Esophagus squamous epithelium (tissue), 5 donors: ENCODE data around the gene TGM6. TPM values are rescaled to one million over a fixed set of nuclear protein-coding genes. Genes with fewer than 3 reads are reported as not detected.

ENCODE experiments used
- DNase-seq: peaks from one replicate; lab custom pipeline; 2025; lab: John Stamatoyannopoulos, UW
- H3K27ac ChIP-seq, 4 donors: fragments of 200-600 bp; sonication (generic); one replicate each; pipeline ENCODE4 v1.5.1; 2016 to 2019; ENCODE audit warnings: mild to moderate bottlenecking in 1 of 4
- H3K27me3 ChIP-seq, 4 donors: fragments of 200-600 bp; sonication (generic); 1 replicate in 3 of 4; 2 replicates in 1 of 4; pipeline versions ENCODE4 v1.5.1 to v1.6.0; 2017 to 2021; ENCODE audit warnings: antibody characterized with exemption in 1 of 4
- H3K36me3 ChIP-seq, 3 donors: fragments of 200-600 bp; sonication (generic); one replicate each; pipeline ENCODE4 v1.5.1; 2016 to 2019
- H3K4me1 ChIP-seq, 3 donors: fragments of 200-600 bp; sonication (generic); one replicate each; pipeline ENCODE4 v1.5.1; 2017 to 2019
- H3K4me3 ChIP-seq, 4 donors: fragments of 200-600 bp; sonication (generic); 1 replicate in 3 of 4; 2 replicates in 1 of 4; pipeline ENCODE4 v1.5.1; 2016 to 2019; ENCODE audit warnings: mild to moderate bottlenecking in 2 of 4, moderate library complexity in 1 of 4
- H3K9me3 ChIP-seq, 3 donors: fragments of 200-600 bp; sonication (generic); one replicate each; pipeline ENCODE4 v1.5.1; 2016 to 2019
- CTCF ChIP-seq, 6 experiments: fragments of 450-650 bp in 4 of 6; fragments of 200-600 bp in 2 of 6; sonication (generic) in 2 of 6; IDR thresholded peaks; one replicate each; pipeline ENCODE4 v1.5.1; 2016 to 2019; ENCODE audit warnings: antibody characterized with exemption in 6 of 6, mild to moderate bottlenecking in 4 of 6, moderate library complexity in 4 of 6
- POLR2A ChIP-seq, 4 donors: fragments of 450-650 bp; IDR thresholded peaks; one replicate each; pipeline ENCODE4 v1.6.1; 2017; ENCODE audit warnings: antibody characterized with exemption in 4 of 4, mild to moderate bottlenecking in 4 of 4, moderate library complexity in 3 of 4
- WGBS, 2 donors: methylation state at CpG; one replicate each; pipeline ENCODE4 v1.1.5; 2018; 5-methylcytosine and 5-hydroxymethylcytosine counted together
- intact Hi-C: fragments of 100-400 bp; cut with DNase I; formaldehyde crosslinking; loops from one replicate; pipeline ENCODE4 v1.15.0; 2022
- total RNA-seq, 4 donors: library from RNA; depleted of rRNA; stranded (reverse); fragments of >200 nt; gene quantifications; one replicate each; pipeline ENCODE4 v1.1.0, GENCODE V29; 2016
- donor health status: DM: yes; HTN: yes; CAD: no.

Gene TGM6
- total RNA-seq, 4 donors from 2014 or later = not detected

GRCh38 chr20:2335096-2335870 lies 45.4 kb upstream of the TGM6 start:
- no peak for DNase-seq
- 74 to 92% methylated on average over 6 of the region's 9 CpGs for WGBS, 2 donors

GRCh38 chr20:2336471-2336870 lies 44.2 kb upstream of the TGM6 start:
- no peaks in the 10 kb centered on the region for H3K9me3 ChIP-seq
- 70 to 87% methylated on average over 2 to 3 of the region's 4 CpGs for WGBS, 2 donors
- H3K4me3 ChIP-seq = no peak overlapping the region
- peaks cover 0 to 26% (median 6%) of the 10 kb centered on the region in 3 donors for H3K4me1 ChIP-seq
- no peak for DNase-seq
- peaks cover 0 to 54% (median 0%) of the 10 kb centered on the region in 3 donors for H3K36me3 ChIP-seq
- intact Hi-C loops = no loop called here
- peaks cover 0 to 13% (median 0%) of the 10 kb centered on the region in 4 donors for H3K27me3 ChIP-seq
- TF ChIP-seq POLR2A (IDR thresholded peaks at IDR 0.05) (no peak), CTCF (IDR thresholded peaks at IDR 0.05) (no peak)
- no peak overlapping the region for H3K27ac ChIP-seq

More at GRCh38 chr20:2335096-2335870, 45.4 kb upstream of the TGM6 start:
- Histone ChIP-seq H3K4me3 (no peak overlapping the region), H3K27ac (no peak overlapping the region), H3K36me3 (peaks cover 0 to 45% (median 0%) of the 10 kb centered on the region in 3 donors), H3K9me3 (no peaks in the 10 kb centered on the region), H3K4me1 (peaks cover 0 to 28% (median 6%) of the 10 kb centered on the region in 3 donors), H3K27me3 (peaks cover 0 to 13% (median 0%) of the 10 kb centered on the region in 4 donors)
- TF ChIP-seq CTCF (IDR thresholded peaks at IDR 0.05) = no peak
- no peak for TF ChIP-seq POLR2A (IDR thresholded peaks at IDR 0.05)
- intact Hi-C loops = no loop called here

GRCh38 chr20:2337142-2337541 lies 43.6 kb upstream of the TGM6 start:
- no peak overlapping the region for H3K27ac ChIP-seq
- no peak overlapping the region for H3K4me3 ChIP-seq
- peaks cover 0 to 54% (median 0%) of the 10 kb centered on the region in 3 donors for H3K36me3 ChIP-seq
- WGBS, 2 donors = 49 to 52% methylated on average over 3 to 5 of the region's 5 CpGs
- H3K4me1 ChIP-seq = peaks cover 0 to 19% (median 6%) of the 10 kb centered on the region in 3 donors
- H3K9me3 ChIP-seq = no peaks in the 10 kb centered on the region
- H3K27me3 ChIP-seq = peaks cover 0 to 13% (median 0%) of the 10 kb centered on the region in 4 donors
- intact Hi-C loops = no loop called here
- no peak for DNase-seq
- TF ChIP-seq CTCF (IDR thresholded peaks at IDR 0.05) = no peak
- TF ChIP-seq POLR2A (IDR thresholded peaks at IDR 0.05) = no peak

- Histone ChIP-seq H3K36me3 (peaks cover 0 to 54% (median 0%) of the 10 kb centered on the region in 3 donors), H3K27ac (no peak overlapping the region), H3K9me3 (no peaks in the 10 kb centered on the region), H3K4me3 (no peak overlapping the region), H3K27me3 (peaks cover 0 to 13% (median 0%) of the 10 kb centered on the region in 4 donors), H3K4me1 (peaks cover 0 to 5% (median 0%) of the 10 kb centered on the region in 3 donors)
- WGBS, 2 donors = 72 to 77% methylated on average over 5 of the region's 5 CpGs
- TF ChIP-seq POLR2A (IDR thresholded peaks at IDR 0.05) (no peak), CTCF (IDR thresholded peaks at IDR 0.05) (no peak)
- intact Hi-C loops = no loop called here
- no peak for DNase-seq
Measured at GRCh38 chr20:2338411-2339066, 42.2 kb upstream of the TGM6 start.

- Histone ChIP-seq H3K4me1 (no peaks in the 10 kb centered on the region), H3K27ac (no peak overlapping the region), H3K36me3 (peaks cover 0 to 40% (median 0%) of the 10 kb centered on the region in 3 donors), H3K4me3 (no peak overlapping the region), H3K9me3 (no peaks in the 10 kb centered on the region), H3K27me3 (peaks cover 0 to 13% (median 0%) of the 10 kb centered on the region in 4 donors)
- 85 to 96% methylated on average over 5 to 9 of the region's 11 CpGs for WGBS, 2 donors
- intact Hi-C loops = no loop called here
- no peak for DNase-seq
- TF ChIP-seq CTCF (IDR thresholded peaks at IDR 0.05) (no peak), POLR2A (IDR thresholded peaks at IDR 0.05) (no peak)
Measured at GRCh38 chr20:2340136-2340535, 40.6 kb upstream of the TGM6 start.
